KMS-11 (cell line): Measurements from ENCODE around the gene ZNF862.
A peak's percentile ranks its signal among the peaks of the same experiment; 100 is the strongest.

Source experiments
- H2AFZ ChIP-seq: fragments of 200-600 bp; sonication (generic); 2 replicates; pipeline ENCODE4 v1.6.1; 2016; ENCODE audit warnings: antibody characterized with exemption, mixed run types, low read depth
- H3K27ac ChIP-seq: fragments of 200-600 bp; sonication (generic); 2 replicates; pipeline ENCODE4 v1.6.1; 2016; ENCODE audit warnings: mild to moderate bottlenecking, mixed run types
- H3K27me3 ChIP-seq: fragments of 200-600 bp; sonication (generic); 2 replicates; pipeline ENCODE4 v1.6.1; 2017; ENCODE audit warnings: mild to moderate bottlenecking, low read depth, mixed run types, moderate library complexity; ENCODE audit not compliant: insufficient read depth
- H3K36me3 ChIP-seq: fragments of 200-600 bp; sonication (generic); 2 replicates; pipeline ENCODE4 v1.6.1; 2017; ENCODE audit warnings: mild to moderate bottlenecking, mixed run types; ENCODE audit not compliant: insufficient read depth
- H3K4me1 ChIP-seq: fragments of 200-600 bp; sonication (generic); 2 replicates; pipeline ENCODE4 v1.6.1; 2016; ENCODE audit warnings: mild to moderate bottlenecking, low read depth, mixed run types; ENCODE audit not compliant: poor library complexity, severe bottlenecking
- H3K4me2 ChIP-seq: fragments of 200-600 bp; sonication (generic); 2 replicates; pipeline ENCODE4 v1.7.0; 2016; ENCODE audit warnings: mild to moderate bottlenecking, mixed run types
- H3K4me3 ChIP-seq: fragments of 200-600 bp; sonication (generic); IDR thresholded peaks from 2 replicates; pipeline ENCODE4 v1.6.1; 2017; ENCODE audit warnings: low read depth, low read length, mixed read lengths; ENCODE audit not compliant: insufficient read depth
- H3K79me2 ChIP-seq: fragments of 200-600 bp; sonication (generic); 2 replicates; pipeline ENCODE4 v1.6.1; 2016; ENCODE audit warnings: low read depth, mixed run types; ENCODE audit not compliant: insufficient read depth
- H3K9ac ChIP-seq: fragments of 200-600 bp; sonication (generic); 2 replicates; pipeline ENCODE4 v1.6.1; 2016; ENCODE audit warnings: mild to moderate bottlenecking, mixed run types
- H4K20me1 ChIP-seq: fragments of 200-600 bp; sonication (generic); 2 replicates; pipeline ENCODE4 v1.6.1; 2016; ENCODE audit warnings: mild to moderate bottlenecking, mixed run types; ENCODE audit not compliant: insufficient read depth
- CTCF ChIP-seq: fragments of 200-600 bp; sonication (generic); conservative IDR thresholded peaks from 2 replicates; pipeline ENCODE4 v1.6.1; 2017; ENCODE audit warnings: low read depth, mild to moderate bottlenecking, antibody characterized with exemption, low read length, moderate library complexity, mixed read lengths

Gene ZNF862

GRCh38 chr7:149881328-149882247, 43.4 kb downstream of the ZNF862 start:
- H2AFZ ChIP-seq, result no peak overlapping the region
- no peaks in the 10 kb centered on the region for H3K27me3 ChIP-seq
- no peak overlapping the region for H3K4me3 ChIP-seq
- H3K9ac ChIP-seq, result no peak overlapping the region
- no peaks in the 10 kb centered on the region for H4K20me1 ChIP-seq
- no peaks in the 10 kb centered on the region for H3K36me3 ChIP-seq
- H3K4me1 ChIP-seq, result no peaks in the 10 kb centered on the region
- no peak overlapping the region for H3K4me2 ChIP-seq
- H3K27ac ChIP-seq, result no peak overlapping the region
- TF ChIP-seq CTCF, result no peak
- no peaks in the 10 kb centered on the region for H3K79me2 ChIP-seq

GRCh38 chr7:149882248-149883047, 44.3 kb downstream of the ZNF862 start:
- no peak for TF ChIP-seq CTCF
- Histone ChIP-seq H3K4me3 (no peak overlapping the region), H3K27ac (no peak overlapping the region), H3K79me2 (no peaks in the 10 kb centered on the region), H3K27me3 (no peaks in the 10 kb centered on the region), H3K9ac (no peak overlapping the region), H4K20me1 (no peaks in the 10 kb centered on the region), H3K4me2 (no peak overlapping the region), H2AFZ (no peak overlapping the region), H3K36me3 (no peaks in the 10 kb centered on the region), H3K4me1 (no peaks in the 10 kb centered on the region)

- H3K9ac ChIP-seq, result no peak overlapping the region
- no peaks in the 10 kb centered on the region for H3K4me1 ChIP-seq
- TF ChIP-seq CTCF, result no peak
- no peaks in the 10 kb centered on the region for H3K27me3 ChIP-seq
- H3K4me2 ChIP-seq, result no peak overlapping the region
- H3K27ac ChIP-seq, result no peak overlapping the region
- no peaks in the 10 kb centered on the region for H3K36me3 ChIP-seq
- no peak overlapping the region for H3K4me3 ChIP-seq
- no peaks in the 10 kb centered on the region for H3K79me2 ChIP-seq
- H4K20me1 ChIP-seq, result no peaks in the 10 kb centered on the region
- no peak overlapping the region for H2AFZ ChIP-seq
Observed at GRCh38 chr7:149883048-149883438, 44.9 kb downstream of the ZNF862 start.

- H2AFZ ChIP-seq, result no peak overlapping the region
- no peak overlapping the region for H3K9ac ChIP-seq
- H4K20me1 ChIP-seq, result no peaks in the 10 kb centered on the region
- no peaks in the 10 kb centered on the region for H3K27me3 ChIP-seq
- H3K27ac ChIP-seq, result no peak overlapping the region
- no peak overlapping the region for H3K4me3 ChIP-seq
- H3K4me1 ChIP-seq, result no peaks in the 10 kb centered on the region
- no peak overlapping the region for H3K4me2 ChIP-seq
- TF ChIP-seq CTCF, result peak; percentile 84
- no peaks in the 10 kb centered on the region for H3K36me3 ChIP-seq
- no peaks in the 10 kb centered on the region for H3K79me2 ChIP-seq
Observed at GRCh38 chr7:149883452-149883861, 45.3 kb downstream of the ZNF862 start.
